B cell (primary cell): ENCODE results near the gene LRRN3. TPM values are rescaled to one million over a fixed set of nuclear protein-coding genes. Genes with fewer than 3 reads are reported as not detected.

Experiments used
- ATAC-seq: fragments of 200-7000 bp; cut with Tn5 transposase; one replicate; pipeline ENCODE4 v1.10.0; 2021; ENCODE audit warnings: low read depth, mild to moderate bottlenecking, moderate number of reproducible peaks, moderate library complexity
- CTCF ChIA-PET: fragments of 350-600 bp; sonication (Branson Sonifier 250); formaldehyde crosslinking; loops from one replicate; lab custom pipeline; 2021; ENCODE audit warnings: antibody characterized with exemption, inconsistent platforms; lab: Charles Lee
- POLR2A ChIA-PET: fragments of 350-600 bp; sonication (Branson Sonifier 250); formaldehyde crosslinking; loops from one replicate; lab custom pipeline; 2021; ENCODE audit warnings: antibody characterized with exemption; lab: Charles Lee
- DNase-seq: peaks from one replicate; pipeline ENCODE4 v3.0.0; 2013
- H2AFZ ChIP-seq: 2 replicates; pipeline ENCODE4 v1.6.1; 2012; ENCODE audit warnings: mild to moderate bottlenecking, low read depth, low read length; ENCODE audit not compliant: insufficient read depth, poor library complexity, severe bottlenecking
- H3K27ac ChIP-seq, 2 donors: 1 replicate in 1 of 2; 2 replicates in 1 of 2; pipeline ENCODE4 v1.5.1; 2012 to 2013; ENCODE audit warnings: low read length in 2 of 2, mild to moderate bottlenecking in 2 of 2, moderate library complexity in 1 of 2
- H3K27me3 ChIP-seq, 4 experiments: fragments of 200-600 bp in 1 of 4; sonication (generic) in 1 of 4; replicated peaks in 1 of 4; 1 replicate in 2 of 4; 2 replicates in 2 of 4; pipeline versions ENCODE4 v1.6.1 to v1.7.0; 2013 to 2016; ENCODE audit warnings: low read length in 3 of 4, mild to moderate bottlenecking in 2 of 4, mixed read lengths in 1 of 4, moderate library complexity in 1 of 4; ENCODE audit not compliant: insufficient read depth in 4 of 4, control insufficient read depth in 3 of 4; ENCODE audit errors: control extremely low read depth in 1 of 4
- H3K36me3 ChIP-seq, 2 experiments: replicated peaks in 1 of 2; 1 replicate in 1 of 2; 2 replicates in 1 of 2; pipeline versions ENCODE4 v1.6.1 to v1.7.1; 2013; ENCODE audit warnings: low read length in 1 of 2; ENCODE audit not compliant: insufficient read depth in 2 of 2, control insufficient read depth in 1 of 2; ENCODE audit errors: control extremely low read depth in 1 of 2, extremely low read depth in 1 of 2
- H3K4me1 ChIP-seq, 2 donors: fragments of 200-600 bp in 1 of 2; sonication (generic) in 1 of 2; 1 replicate in 1 of 2; 2 replicates in 1 of 2; pipeline versions ENCODE4 v1.5.1 to v1.6.1; 2013 to 2017; ENCODE audit warnings: low read length in 2 of 2; ENCODE audit not compliant: control insufficient read depth in 2 of 2, insufficient read depth in 2 of 2
- H3K4me2 ChIP-seq: replicated peaks from 2 replicates; pipeline ENCODE3; 2012; ENCODE audit warnings: mild to moderate bottlenecking, low read depth, low read length; ENCODE audit not compliant: poor library complexity, severe bottlenecking
- H3K4me3 ChIP-seq, 5 experiments: fragments of 200-600 bp in 1 of 5; sonication (generic) in 1 of 5; 1 replicate in 3 of 5; 2 replicates in 2 of 5; pipeline versions ENCODE4 v1.5.1 to v1.7.0; 2011 to 2016; ENCODE audit warnings: low read length in 4 of 5, mild to moderate bottlenecking in 4 of 5, low read depth in 2 of 5, control low read depth in 1 of 5, moderate library complexity in 1 of 5; ENCODE audit not compliant: insufficient read depth in 1 of 5; ENCODE audit errors: control extremely low read depth in 1 of 5, extremely low read depth in 1 of 5
- H3K79me2 ChIP-seq: fragments of 200-600 bp; sonication (generic); one replicate; pipeline ENCODE4 v1.6.0; 2016; ENCODE audit warnings: low read length; ENCODE audit not compliant: control insufficient read depth, insufficient read depth
- H3K9ac ChIP-seq: fragments of 200-600 bp; sonication (generic); 2 replicates; pipeline ENCODE4 v1.6.1; 2017; ENCODE audit warnings: mild to moderate bottlenecking, low read length, moderate library complexity
- H3K9me3 ChIP-seq, 3 donors: one replicate each; pipeline versions ENCODE4 v1.6.1 to v1.7.1; 2013; ENCODE audit warnings: low read length in 2 of 3; ENCODE audit not compliant: control insufficient read depth in 2 of 3, insufficient read depth in 1 of 3; ENCODE audit errors: control extremely low read depth in 1 of 3
- H4K20me1 ChIP-seq: 2 replicates; pipeline ENCODE4 v1.6.0; 2012; ENCODE audit warnings: mild to moderate bottlenecking, low read length; ENCODE audit not compliant: insufficient read depth, control insufficient read depth, poor library complexity, severe bottlenecking
- H3K27ac Mint-ChIP-seq: one replicate; pipeline ENCODE4 v1.8.0; 2021; ENCODE audit warnings: mixed read lengths
- H3K27me3 Mint-ChIP-seq: one replicate; pipeline ENCODE4 v1.8.0; 2021; ENCODE audit warnings: mixed read lengths
- H3K4me1 Mint-ChIP-seq: one replicate; pipeline ENCODE4 v1.8.0; 2021; ENCODE audit warnings: mixed read lengths
- H3K4me3 Mint-ChIP-seq: one replicate; pipeline ENCODE4 v1.8.0; 2021; ENCODE audit warnings: mixed read lengths
- H3K9me3 Mint-ChIP-seq: one replicate; pipeline ENCODE4 v1.8.0; 2022; ENCODE audit warnings: mixed read lengths; ENCODE audit not compliant: insufficient read depth
- CTCF ChIP-seq: fragments of 200-600 bp; IDR thresholded peaks from one replicate; pipeline ENCODE4 v1.8.0; 2022; ENCODE audit warnings: antibody characterized with exemption, mild to moderate bottlenecking
- EZH2 ChIP-seq: IDR thresholded peaks from 2 replicates; pipeline ENCODE4 v1.6.1; 2012; ENCODE audit warnings: borderline replicate concordance, low read depth, mild to moderate bottlenecking, moderate library complexity, low read length; ENCODE audit not compliant: insufficient read depth, poor library complexity, severe bottlenecking
- WGBS: methylation state at CpG from one replicate; pipeline ENCODE4 v1.1.5; 2013; ENCODE audit warnings: missing lambda C conversion rate; ENCODE audit not compliant: insufficient coverage; 5-methylcytosine and 5-hydroxymethylcytosine counted together
- intact Hi-C: fragments of 100-400 bp; cut with micrococcal nuclease; formaldehyde crosslinking; loops from one replicate; pipeline ENCODE4 v1.10.0; 2022
- polyA plus RNA-seq: library from polyadenylated mRNA; depleted of rRNA; stranded (reverse); fragments of >200 nt; gene quantifications from 2 replicates; pipeline ENCODE4 v1.2.3, GENCODE V29; 2012
- total RNA-seq, 2 donors: library from RNA; stranded (reverse); fragments of 120-200 nt in 1 of 2; gene quantifications; 1 replicate in 1 of 2; 2 replicates in 1 of 2; pipeline versions ENCODE4 v1.2.3 to v1.2.4, GENCODE V29; 2013 to 2022

Gene LRRN3
- total and polyA plus RNA-seq, 2 donors (not counting 1 experiment from before 2014, with no cell fraction given) = 0.03 to 0.20 TPM

DNA sequence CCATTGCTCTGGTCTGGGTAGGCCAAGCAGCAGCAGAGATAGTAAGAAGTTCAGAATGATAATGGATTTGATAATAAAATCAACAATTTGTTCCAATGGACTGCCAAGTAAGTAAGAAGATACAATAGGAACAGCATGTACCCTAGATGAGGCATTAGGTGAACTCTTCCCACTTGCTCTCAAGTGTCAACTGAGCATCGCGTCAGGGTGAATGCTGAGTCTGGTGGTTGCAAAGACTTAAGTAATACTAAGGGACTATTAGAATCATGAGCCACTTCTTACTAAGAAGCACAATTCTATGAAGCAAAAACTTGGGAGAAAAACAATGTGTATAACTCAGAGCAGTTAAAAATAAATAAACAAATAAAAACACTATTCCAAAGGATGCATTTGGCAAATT, 54.5 kb downstream of the LRRN3 start:
- Mint-ChIP-seq H3K4me1 (peaks cover 2% of the 10 kb centered on the region), H3K4me3 (no peak overlapping the region), H3K27me3 (no peaks in the 10 kb centered on the region), H3K27ac (no peak overlapping the region), H3K9me3 (no peaks in the 10 kb centered on the region)
- H3K4me3 ChIP-seq = no peak overlapping the region
- intact Hi-C loops = no loop called here
- ChIA-PET CTCF (no interaction called here), POLR2A (no interaction called here)
- H3K36me3 ChIP-seq = no peaks in the 10 kb centered on the region
- H3K9me3 ChIP-seq = no peaks in the 10 kb centered on the region
- no peak overlapping the region for H2AFZ ChIP-seq
- H3K4me2 ChIP-seq = no peak overlapping the region
- TF ChIP-seq CTCF = no peak
- no peak for TF ChIP-seq EZH2
- H4K20me1 ChIP-seq = no peaks in the 10 kb centered on the region
- no peaks in the 10 kb centered on the region for H3K79me2 ChIP-seq
- DNase-seq (no peak), ATAC-seq (no peak)
- H3K27me3 ChIP-seq = no peaks in the 10 kb centered on the region
- H3K9ac ChIP-seq = no peak overlapping the region
- WGBS = no CpG with 5 or more reads among the region's 2 CpGs
- no peak overlapping the region for H3K27ac ChIP-seq
- no peaks in the 10 kb centered on the region for H3K4me1 ChIP-seq

- no peaks in the 10 kb centered on the region for H3K9me3 Mint-ChIP-seq
- no peaks in the 10 kb centered on the region for H3K27me3 Mint-ChIP-seq
- H3K9ac ChIP-seq = no peak overlapping the region
- H3K36me3 ChIP-seq = no peaks in the 10 kb centered on the region
- H3K79me2 ChIP-seq = no peaks in the 10 kb centered on the region
- H3K4me2 ChIP-seq = no peak overlapping the region
- ChIA-PET POLR2A (no interaction called here), CTCF (no interaction called here)
- ATAC-seq (no peak), DNase-seq (no peak)
- no peaks in the 10 kb centered on the region for H4K20me1 ChIP-seq
- TF ChIP-seq EZH2 (no peak), CTCF (no peak)
- H3K4me3 Mint-ChIP-seq = no peak overlapping the region
- intact Hi-C loops = no loop called here
- no peak overlapping the region for H2AFZ ChIP-seq
- H3K4me1 ChIP-seq = no peaks in the 10 kb centered on the region
- H3K27ac ChIP-seq = no peak overlapping the region
- H3K27ac Mint-ChIP-seq = no peak overlapping the region
- peaks cover 2% of the 10 kb centered on the region for H3K4me1 Mint-ChIP-seq
- no peaks in the 10 kb centered on the region for H3K27me3 ChIP-seq
- H3K4me3 ChIP-seq = no peak overlapping the region
- H3K9me3 ChIP-seq = no peaks in the 10 kb centered on the region
These were observed 55.2 kb downstream of the LRRN3 start for GRCh38 chr7:111146136-111146535.
